ENCODE data around the gene PBX3.

PBX3 gene
- total RNA-seq = 15.0 to 18.7 reads per million in 2 donors

GRCh38 chr9:125747053-125747764 lies at the start of gene PBX3:
TSS of gene PBX3 (plus strand) at chr9:125747373.
- DNase-seq = peak; percentile 45

DNA sequence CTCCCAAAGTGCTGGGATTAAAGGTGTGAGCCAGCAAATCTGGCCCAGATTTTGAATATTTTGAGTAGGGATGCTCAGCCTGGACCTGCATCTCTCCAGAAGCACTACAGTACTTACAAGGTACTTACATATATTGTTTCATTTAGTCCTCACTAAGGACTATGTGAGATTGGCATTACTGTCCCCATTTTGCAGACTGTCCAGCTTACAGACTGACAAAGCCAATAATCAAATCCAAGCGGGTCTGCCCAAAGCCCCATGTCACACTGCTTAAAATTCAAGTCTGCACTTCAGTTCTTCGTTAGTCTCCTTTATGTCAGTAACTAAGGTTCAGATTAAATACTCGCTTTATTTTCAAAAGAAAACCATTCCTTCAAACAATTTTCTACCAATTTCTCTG lies 47.3 kb upstream of the PBX3 start:
- DNase-seq = no peak

DNA sequence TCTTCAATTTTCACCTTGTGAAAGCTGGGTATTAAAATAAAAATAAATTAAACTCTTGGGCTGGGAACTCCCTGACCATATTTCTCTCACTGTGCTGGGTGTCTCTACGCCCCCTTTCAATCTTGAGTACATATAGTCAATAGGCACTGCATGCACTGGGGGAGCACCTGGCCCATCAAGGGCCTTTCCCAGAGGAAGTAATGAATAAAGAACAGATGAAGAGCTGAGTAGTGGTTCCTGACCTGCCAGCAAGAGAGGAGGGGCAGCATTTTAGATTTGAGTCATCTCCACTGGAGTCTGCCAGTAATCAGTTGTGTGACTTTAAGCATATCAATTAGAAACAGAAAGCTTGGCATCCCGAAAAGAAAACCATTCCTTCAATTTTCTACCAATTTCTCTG lies 46.4 kb upstream of the PBX3 start:
- DNase-seq = no peak

DNA sequence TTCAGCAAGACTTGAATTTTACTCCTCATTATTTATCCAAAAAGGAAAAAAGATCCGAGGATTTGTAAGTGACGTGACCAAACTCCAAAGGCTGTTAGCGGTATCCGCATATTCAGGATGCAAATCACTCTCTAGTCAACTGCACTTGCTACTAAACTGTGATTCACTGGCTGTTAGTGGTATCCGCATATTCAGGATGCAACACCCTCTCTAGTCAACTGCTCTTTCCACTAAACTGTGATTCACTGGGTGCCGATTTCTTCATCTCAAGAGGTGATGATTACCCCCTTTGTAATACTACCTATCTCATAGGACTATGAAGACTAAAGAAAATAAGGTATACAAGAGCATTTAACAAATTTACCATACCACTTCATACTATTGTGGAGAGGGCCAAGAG lies 45.8 kb upstream of the PBX3 start:
- DNase-seq = no peak

DNA sequence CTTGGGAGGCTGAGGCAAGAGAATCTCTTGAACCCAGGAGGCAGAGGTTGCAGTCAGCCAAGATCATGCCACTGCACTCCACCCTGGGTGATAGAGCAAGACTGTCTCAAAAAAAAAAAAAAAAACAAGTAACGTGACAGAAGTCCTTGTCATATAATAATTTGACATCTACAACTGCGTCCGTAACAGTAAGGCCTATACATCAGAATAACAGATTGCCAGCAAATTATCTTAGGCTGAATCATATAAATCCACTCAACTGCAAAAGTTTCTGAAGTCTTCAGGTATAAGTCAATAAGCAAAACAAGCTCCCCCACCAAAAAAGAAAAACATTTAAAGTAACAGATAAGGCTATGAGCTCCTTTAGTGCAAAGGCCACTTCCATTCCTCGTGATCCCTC lies 43.5 kb upstream of the PBX3 start:
- no peak for DNase-seq

DNA sequence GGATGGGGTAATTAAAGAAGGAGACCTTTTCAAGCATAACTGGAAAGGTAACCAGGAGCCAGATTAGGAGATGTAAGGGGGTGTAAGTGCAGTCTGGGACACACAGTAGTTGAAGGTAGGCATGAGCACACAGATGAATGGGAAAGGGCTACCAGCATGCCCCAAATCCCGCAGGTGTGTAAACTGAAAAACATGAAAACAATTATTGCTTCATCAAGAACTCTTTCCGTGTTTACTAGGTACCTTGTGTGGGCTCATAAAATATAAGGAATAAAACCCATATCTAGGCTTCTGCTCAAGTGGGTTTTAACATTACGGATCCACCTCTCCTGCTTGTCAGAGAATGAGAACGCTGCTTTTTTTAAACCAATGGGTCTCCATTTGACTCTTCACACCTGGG lies 41.3 kb upstream of the PBX3 start:
- DNase-seq = no peak

GRCh38 chr9:125706651-125707471 lies 40.3 kb upstream of the PBX3 start, which contains the start of gene MAPKAP1:
TSS of gene MAPKAP1 (minus strand) at chr9:125707208. CDS start at chr9:125672574, 34,634 bp downstream.
- DNase-seq = peak; percentile 86

DNA sequence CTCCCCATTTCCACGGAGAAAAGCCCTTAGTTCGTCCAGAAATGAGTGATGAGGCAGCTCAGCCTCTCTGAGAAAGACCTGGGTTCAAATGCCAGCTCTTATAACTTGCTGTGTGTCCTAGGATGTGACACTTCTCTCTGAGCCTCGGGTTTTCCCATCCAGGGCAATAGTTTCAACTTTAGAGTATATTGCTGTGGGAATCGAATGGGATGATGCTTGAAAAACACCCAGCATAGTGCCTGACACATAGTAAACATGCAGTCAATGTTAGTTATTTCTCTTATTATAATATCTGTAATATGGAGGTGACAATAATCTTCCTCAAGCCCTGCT lies 39.7 kb upstream of the PBX3 start:
- DNase-seq = no peak

DNA sequence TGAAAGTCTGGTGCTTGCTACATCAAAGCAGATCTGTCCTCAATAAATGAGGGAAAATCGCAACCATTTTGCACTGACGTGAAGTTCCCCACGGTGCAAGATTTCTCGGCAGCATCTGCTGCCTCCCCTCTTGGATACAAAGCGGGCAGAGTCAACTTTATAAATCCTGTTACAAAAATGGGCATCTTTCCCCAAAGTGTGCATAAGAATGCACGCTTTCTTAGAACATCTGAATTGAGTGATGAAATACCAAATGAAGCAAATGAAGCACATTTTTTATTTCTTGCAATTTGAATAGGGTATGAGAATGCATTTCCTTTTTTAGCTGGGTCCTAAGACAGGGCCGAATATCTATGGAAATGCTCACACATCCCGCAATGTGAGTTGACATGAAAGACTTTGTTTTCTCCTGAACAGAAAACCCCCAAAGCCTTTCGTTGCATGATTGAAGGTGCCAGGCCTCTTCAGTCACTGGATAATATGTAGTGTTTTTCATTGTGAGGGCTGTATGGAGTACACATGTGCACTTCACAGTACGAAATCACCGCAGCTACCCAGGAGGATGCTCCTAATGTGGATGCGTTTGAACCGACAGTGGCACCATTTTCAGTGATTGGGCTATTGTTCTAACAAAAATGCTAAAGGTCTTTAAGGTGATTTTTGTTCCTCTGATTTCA lies 20.6 kb upstream of the PBX3 start:
- DNase-seq = no peak

GRCh38 chr9:125730168-125730567 lies 17.0 kb upstream of the PBX3 start:
- no peak for DNase-seq

DNA sequence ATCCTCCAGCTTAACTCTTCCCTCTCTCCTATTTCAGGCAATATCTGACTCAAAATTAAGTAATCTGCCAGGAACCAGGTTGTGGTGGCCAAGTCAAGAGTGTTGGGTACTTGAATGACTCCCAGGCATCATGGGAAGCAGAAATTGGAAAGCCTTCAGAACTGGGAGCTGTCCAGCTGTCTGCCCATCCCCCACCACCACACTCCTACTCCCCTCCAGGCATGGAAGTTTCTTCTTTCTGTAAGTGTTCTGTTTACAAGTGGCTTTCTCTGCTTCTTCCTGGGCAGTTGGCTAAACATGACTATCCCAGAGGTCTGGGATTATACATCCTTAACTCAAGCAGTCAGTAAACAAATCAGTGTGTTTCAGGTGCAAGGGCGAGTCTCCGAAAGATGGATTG lies 14.6 kb upstream of the PBX3 start:
- DNase-seq = no peak

GRCh38 chr9:125739436-125739835 lies 7.7 kb upstream of the PBX3 start:
- DNase-seq = no peak

DNA sequence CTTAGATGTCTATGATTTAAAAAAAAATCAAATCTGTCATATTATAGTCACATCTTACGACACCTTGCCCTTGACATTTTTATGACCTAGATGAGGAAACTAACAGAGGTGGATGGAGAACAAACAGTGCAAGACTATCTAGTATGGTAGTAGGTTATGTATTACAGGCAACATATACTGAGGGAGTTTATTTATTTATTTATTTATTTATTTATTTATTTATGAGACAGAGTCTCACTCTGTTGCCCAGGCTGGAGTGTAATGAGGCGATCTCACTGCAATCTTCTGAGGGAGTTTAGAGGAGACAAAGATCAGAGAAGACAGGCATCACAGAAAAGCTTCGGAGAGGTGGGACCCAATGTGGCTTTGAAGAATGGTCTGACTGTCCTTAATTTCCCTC lies 4.5 kb upstream of the PBX3 start:
- DNase-seq = no peak

GRCh38 chr9:125743682-125744428 lies 3.3 kb upstream of the PBX3 start:
- DNase-seq = no peak

DNA sequence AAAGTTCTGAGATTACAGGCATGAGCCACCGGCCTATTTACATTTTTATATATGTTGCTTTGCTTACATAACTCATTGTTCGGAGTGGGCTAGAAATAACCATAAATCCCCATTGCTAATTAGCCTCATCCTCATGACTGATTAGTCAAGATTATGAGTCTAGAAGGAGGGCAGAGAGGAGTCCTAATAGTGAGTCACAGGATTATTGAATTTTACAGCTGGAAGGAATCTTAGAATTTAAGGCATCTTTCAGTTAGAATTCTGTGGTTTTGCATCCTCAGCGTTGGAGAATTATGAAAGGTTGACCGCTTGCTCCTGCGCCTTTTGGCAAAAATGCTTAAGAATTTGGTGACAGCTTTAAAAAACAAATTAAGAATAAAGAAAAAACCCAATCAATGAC lies 2.6 kb upstream of the PBX3 start:
- DNase-seq = no peak

- DNase-seq = no peak
Observed at GRCh38 chr9:125745018-125745417, 2.2 kb upstream of the PBX3 start.

DNA sequence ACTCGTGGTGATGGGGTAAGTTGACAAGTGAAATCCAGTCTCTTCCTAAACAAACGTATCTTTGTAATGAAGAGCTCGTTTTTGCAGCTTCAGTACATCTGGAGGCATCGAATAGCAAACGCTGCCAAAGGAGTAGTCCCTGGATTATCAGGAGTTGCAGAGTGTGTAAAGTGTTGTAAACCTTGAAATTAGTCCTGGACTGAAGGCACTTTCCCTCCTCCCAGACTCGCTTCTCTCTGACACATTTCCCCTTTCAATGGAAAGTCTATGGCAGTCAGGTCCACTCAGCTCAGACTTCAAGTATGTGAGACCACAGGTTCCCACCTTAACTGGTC lies 1.5 kb upstream of the PBX3 start:
- no peak for DNase-seq

DNA sequence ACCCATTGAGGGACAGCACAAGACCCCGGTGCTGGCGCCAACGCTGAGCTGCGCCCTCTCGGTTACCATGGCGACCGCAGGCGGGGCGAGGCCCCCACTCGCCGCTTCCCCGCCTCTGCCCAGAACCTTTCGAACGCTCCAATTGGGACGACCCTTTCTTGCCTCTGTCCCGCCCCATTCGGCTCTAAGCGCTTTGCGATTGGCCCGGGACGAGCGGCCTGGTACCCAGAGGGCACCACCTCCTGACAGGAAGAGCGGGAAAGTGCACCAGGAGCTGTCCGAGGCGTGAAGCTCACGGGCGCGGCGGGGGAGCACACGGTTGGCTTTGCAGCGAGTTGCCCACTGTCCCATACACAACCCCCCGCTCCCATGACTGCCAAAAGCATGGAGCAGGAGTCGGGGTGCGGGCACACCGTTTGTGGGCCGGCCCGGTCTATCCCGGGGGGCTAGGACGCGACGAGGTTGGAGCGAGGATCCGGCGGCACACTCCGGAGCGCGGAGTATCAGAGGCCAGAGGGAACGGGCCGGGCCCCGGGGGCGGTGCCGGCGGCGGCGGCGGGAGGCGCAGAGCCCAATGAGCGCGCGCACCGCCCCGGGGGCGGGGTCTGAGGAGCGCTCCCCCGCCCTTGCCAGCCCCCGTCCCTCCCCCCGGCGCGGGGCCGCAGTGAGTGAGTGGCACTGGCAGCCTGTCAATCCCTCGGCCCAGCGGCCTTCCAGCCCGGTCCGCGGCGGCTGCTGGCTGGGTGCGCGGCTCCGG lies 978 bp upstream of the PBX3 start:
- peak; percentile 85 for DNase-seq

- no peak for DNase-seq
Observed at GRCh38 chr9:125746774-125747052, 460 bp upstream of the PBX3 start.

DNA sequence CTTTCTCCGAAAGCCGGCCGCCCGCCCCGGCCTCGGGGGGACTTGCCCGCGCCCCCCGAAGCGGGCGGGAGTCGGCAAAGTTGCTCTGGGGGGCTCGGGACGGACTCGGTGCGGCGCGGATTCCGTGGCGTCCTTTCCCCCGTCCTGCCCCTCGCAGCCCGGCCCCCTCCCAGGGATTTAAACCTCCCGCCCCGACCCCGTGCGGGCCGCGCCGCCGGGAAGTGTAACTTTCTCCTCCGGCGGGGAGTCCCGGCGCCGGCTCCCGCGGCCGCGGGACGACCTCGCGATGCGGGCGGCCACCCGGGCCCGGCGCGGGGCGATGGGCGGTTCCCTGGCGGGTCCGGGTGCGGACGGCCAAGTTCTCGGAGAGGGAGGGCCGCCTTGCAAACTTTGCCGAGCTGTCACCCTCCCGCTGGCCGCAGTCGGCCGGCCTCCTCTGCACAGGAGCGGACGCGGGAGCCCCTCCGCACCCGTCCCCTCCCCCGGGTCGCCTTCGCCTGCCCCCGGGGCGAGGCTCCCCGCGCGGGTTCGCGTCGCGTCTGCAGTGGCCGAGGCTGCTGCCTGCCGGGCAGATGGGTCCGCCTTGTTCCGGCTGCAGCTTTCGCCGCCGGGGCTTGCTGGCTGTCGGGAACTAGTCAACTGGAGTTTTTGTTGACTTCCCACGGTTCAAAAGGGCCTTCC lies 732 bp downstream of the PBX3 start:
- DNase-seq = peak; percentile 28

DNA sequence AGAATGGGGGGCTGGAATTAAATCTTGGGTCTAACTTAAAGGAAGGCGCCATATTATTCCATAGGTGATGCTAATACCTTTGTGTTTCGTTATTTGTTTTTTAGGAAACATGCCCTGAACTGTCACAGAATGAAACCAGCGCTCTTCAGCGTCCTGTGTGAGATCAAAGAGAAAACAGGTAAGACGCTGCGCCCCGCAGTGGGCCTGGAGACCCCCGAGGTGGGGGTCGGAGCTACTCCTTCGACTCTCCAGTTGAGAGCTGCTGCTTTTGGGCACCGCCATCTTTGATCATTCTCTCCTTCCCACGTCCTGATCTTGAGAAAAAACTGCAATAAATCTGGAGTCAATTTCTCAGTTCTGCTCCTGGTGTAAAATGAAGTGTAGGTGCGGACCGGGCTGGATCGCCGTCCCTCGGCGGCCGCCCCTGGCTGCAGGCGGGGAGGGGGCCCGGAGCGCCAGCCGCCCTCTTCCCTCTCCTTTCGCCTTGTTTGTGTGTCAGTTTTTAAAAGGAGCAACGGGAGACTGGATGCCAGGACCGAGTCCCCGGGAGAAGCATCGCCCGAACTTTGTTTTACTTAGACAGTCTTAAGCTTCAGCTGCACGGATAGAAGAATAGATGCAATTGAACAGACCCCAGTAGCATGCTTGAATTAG lies 1.4 kb downstream of the PBX3 start:
- DNase-seq = no peak
